IMR-90 (cell line): ENCODE measurements around the gene LINS1. TPM values are rescaled to one million over a fixed set of nuclear protein-coding genes. Genes with fewer than 3 reads are reported as not detected.

Source experiments
- ATAC-seq: fragments of 200-7000 bp; cut with Tn5 transposase; 2 replicates; pipeline ENCODE4 v1.9.1; 2020; ENCODE audit warnings: low read depth, mild to moderate bottlenecking, moderate library complexity
- BruUV-seq: library from RNA; stranded (reverse); fragments of 400-500 nt; replicated peaks from 2 replicates; lab custom pipeline; 2021; lab: Mats Ljungman, UMichigan
- CTCF ChIA-PET: fragments of 300-600 bp; formaldehyde crosslinking; extraction: SDS; loops from one replicate; lab custom pipeline; 2021; ENCODE audit warnings: antibody characterized with exemption; lab: Yijun Ruan, JAX
- POLR2A ChIA-PET: fragments of 300-600 bp; sonication (Branson Sonifier 250); formaldehyde crosslinking; loops from one replicate; lab custom pipeline; 2022; ENCODE audit warnings: antibody characterized with exemption; ENCODE audit not compliant: unreplicated experiment; lab: Charles Lee
- DNase-seq: peaks from one replicate; pipeline ENCODE4 v3.0.0; 2013
- H2AFZ ChIP-seq: replicated peaks from 2 replicates; pipeline ENCODE3; 2013; ENCODE audit warnings: low read length, mild to moderate bottlenecking; ENCODE audit not compliant: poor library complexity
- H2AK5ac ChIP-seq: 2 replicates; pipeline ENCODE4 v1.6.1; 2013; ENCODE audit warnings: low read depth, low read length, inconsistent platforms
- H2AK9ac ChIP-seq: replicated peaks from 2 replicates; pipeline ENCODE3; 2013; ENCODE audit warnings: mild to moderate bottlenecking, low read depth, low read length, moderate library complexity; ENCODE audit not compliant: poor library complexity
- H2BK120ac ChIP-seq: 2 replicates; pipeline ENCODE4 v1.6.1; 2013; ENCODE audit warnings: low read depth, low read length, inconsistent platforms
- H2BK15ac ChIP-seq: 3 replicates; pipeline ENCODE4 v1.6.1; 2013; ENCODE audit warnings: low read depth, low read length, inconsistent platforms
- H2BK20ac ChIP-seq: 2 replicates; pipeline ENCODE4 v1.6.1; 2013; ENCODE audit warnings: low read depth, mild to moderate bottlenecking, inconsistent platforms, low read length, moderate library complexity
- H2BK5ac ChIP-seq: 2 replicates; pipeline ENCODE4 v1.6.1; 2013; ENCODE audit warnings: mild to moderate bottlenecking, low read depth, low read length, inconsistent platforms; ENCODE audit not compliant: poor library complexity, severe bottlenecking
- H3K14ac ChIP-seq: replicated peaks from 2 replicates; pipeline ENCODE4 v1.6.1; 2013; ENCODE audit warnings: low read depth, low read length, inconsistent platforms
- H3K18ac ChIP-seq: 2 replicates; pipeline ENCODE4 v1.6.1; 2013; ENCODE audit warnings: low read depth, low read length, control low read depth
- H3K23ac ChIP-seq: 2 replicates; pipeline ENCODE4 v1.6.1; 2013; ENCODE audit warnings: low read depth, low read length, inconsistent platforms
- H3K27ac ChIP-seq: 2 replicates; pipeline ENCODE4 v1.5.1; 2013; ENCODE audit warnings: mild to moderate bottlenecking, control low read depth, low read length; ENCODE audit not compliant: insufficient read depth
- H3K27me3 ChIP-seq: 2 replicates; pipeline ENCODE4 v1.6.1; 2013; ENCODE audit warnings: low read length; ENCODE audit not compliant: control insufficient read depth, insufficient read depth
- H3K36me3 ChIP-seq: 2 replicates; pipeline ENCODE4 v1.6.1; 2013; ENCODE audit warnings: low read length, mixed read lengths; ENCODE audit not compliant: control insufficient read depth, insufficient read depth
- H3K4ac ChIP-seq: 2 replicates; pipeline ENCODE4 v1.6.1; 2013; ENCODE audit warnings: low read depth, low read length, inconsistent platforms
- H3K4me1 ChIP-seq: 2 replicates; pipeline ENCODE4 v1.6.1; 2013; ENCODE audit warnings: low read length, mixed read lengths; ENCODE audit not compliant: control insufficient read depth, insufficient read depth
- H3K4me2 ChIP-seq: 2 replicates; pipeline ENCODE4 v1.6.1; 2013; ENCODE audit warnings: low read depth, mild to moderate bottlenecking, control low read depth, low read length, moderate library complexity
- H3K4me3 ChIP-seq: 2 replicates; pipeline ENCODE4 v1.5.1; 2013; ENCODE audit warnings: low read depth, mild to moderate bottlenecking, control low read depth, low read length, moderate library complexity; ENCODE audit not compliant: insufficient read depth
- H3K56ac ChIP-seq: 2 replicates; pipeline ENCODE4 v1.6.1; 2013; ENCODE audit warnings: low read length, inconsistent platforms; ENCODE audit not compliant: insufficient read depth; ENCODE audit errors: extremely low read depth
- H3K79me1 ChIP-seq, 2 experiments: 2 replicates each; pipeline ENCODE4 v1.6.1; 2013; ENCODE audit warnings: low read length in 2 of 2, inconsistent platforms in 1 of 2, low read depth in 1 of 2
- H3K9ac ChIP-seq: 2 replicates; pipeline ENCODE4 v1.6.1; 2013; ENCODE audit warnings: low read depth, low read length, control low read depth
- H3K9me1 ChIP-seq: 2 replicates; pipeline ENCODE4 v1.6.1; 2013; ENCODE audit warnings: low read length, inconsistent platforms; ENCODE audit not compliant: insufficient read depth
- H3K9me3 ChIP-seq: 2 replicates; pipeline ENCODE4 v1.6.1; 2013; ENCODE audit warnings: low read length; ENCODE audit not compliant: control insufficient read depth, insufficient read depth
- H4K20me1 ChIP-seq: 2 replicates; pipeline ENCODE4 v1.6.1; 2013; ENCODE audit warnings: low read length, inconsistent platforms; ENCODE audit not compliant: insufficient read depth
- H4K5ac ChIP-seq: 2 replicates; pipeline ENCODE4 v1.6.1; 2013; ENCODE audit warnings: mild to moderate bottlenecking, low read depth, low read length, control low read depth
- H4K8ac ChIP-seq, 2 experiments: 2 replicates each; pipeline ENCODE4 v1.6.1; 2013; ENCODE audit warnings: low read depth in 2 of 2, low read length in 2 of 2, control low read depth in 1 of 2, inconsistent platforms in 1 of 2
- H4K91ac ChIP-seq: 2 replicates; pipeline ENCODE4 v1.6.1; 2013; ENCODE audit warnings: low read depth, low read length, inconsistent platforms; ENCODE audit not compliant: insufficient read depth
- CEBPB ChIP-seq: IDR thresholded peaks from 2 replicates; pipeline ENCODE4 v1.6.1; 2012; ENCODE audit warnings: low read depth, low read length, improper control_type of control experiment
- MAZ ChIP-seq: IDR thresholded peaks from 2 replicates; pipeline ENCODE4 v1.6.1; 2012; ENCODE audit warnings: low read depth, mild to moderate bottlenecking, low read length, improper control_type of control experiment, moderate library complexity, borderline replicate concordance
- MXI1 ChIP-seq: IDR thresholded peaks from 2 replicates; pipeline ENCODE4 v1.6.1; 2012; ENCODE audit warnings: low read depth, mild to moderate bottlenecking, low read length, moderate library complexity, borderline replicate concordance
- POLR2A ChIP-seq: IDR thresholded peaks from 2 replicates; pipeline ENCODE4 v1.6.1; 2012; ENCODE audit warnings: mild to moderate bottlenecking, low read depth, low read length
- WGBS, 2 experiments: methylation state at CpG; one replicate each; pipeline versions ENCODE4 v1.1.5 to v1.1.7; 2013; ENCODE audit warnings: missing lambda C conversion rate in 2 of 2; ENCODE audit not compliant: insufficient read length in 1 of 2; ENCODE audit errors: extremely low coverage in 2 of 2; 5-methylcytosine and 5-hydroxymethylcytosine counted together
- dilution Hi-C: fragments of 300-500 bp; cut with HindIII; formaldehyde crosslinking; loops from one replicate; pipeline ENCODE4 v1.14.3; 2018; ENCODE audit warnings: low sequenced_read_pairs; ENCODE audit not compliant: unreplicated experiment
- in situ Hi-C: fragments of 300-500 bp; cut with MboI; formaldehyde crosslinking; loops from 3 replicates; pipeline ENCODE4 v1.14.3; 2019; ENCODE audit warnings: low sequenced_read_pairs, inconsistent platforms, mixed read lengths
- intact Hi-C: fragments of 100-400 bp; cut with micrococcal nuclease; formaldehyde crosslinking; loops from 2 replicates; pipeline ENCODE4 v1.10.0; 2022
- polyA plus RNA-seq, 3 experiments: library from polyadenylated mRNA; depleted of rRNA; stranded (reverse); fragments of >200 nt; gene quantifications; 2 replicates each; pipeline ENCODE4 v1.2.3, GENCODE V29; 2012; ENCODE audit warnings: low replicate concordance in 1 of 3
- total RNA-seq: library from RNA; depleted of rRNA; stranded (reverse); fragments of >200 nt; gene quantifications from 2 replicates; pipeline ENCODE4 v1.2.3, GENCODE V29; 2012

Gene LINS1
- total and polyA plus RNA-seq, 2 of the 4 experiments (the other 2 are of a cell fraction): 6.9 to 10.6 TPM

DNA sequence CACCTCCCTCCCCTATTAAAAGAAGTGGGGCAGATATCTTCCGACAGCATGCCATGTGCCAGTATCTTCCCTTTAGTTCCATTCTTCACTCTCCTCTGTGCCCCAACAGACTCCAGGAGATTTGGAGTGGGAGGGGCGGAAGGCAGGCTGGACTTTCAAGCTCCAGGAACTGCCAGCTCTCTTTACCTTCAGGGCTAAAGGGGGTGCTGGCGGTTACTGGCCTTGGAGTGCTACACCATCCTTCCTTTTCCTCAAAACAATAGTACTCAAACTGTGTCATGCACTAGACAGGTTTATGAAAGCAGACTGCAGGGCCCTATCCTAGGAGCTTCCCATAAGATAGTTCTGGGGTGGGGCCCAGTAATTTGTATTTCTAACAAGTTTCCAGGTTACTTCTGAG lies 6.0 kb downstream of the LINS1 start:
- in situ Hi-C loops: loop anchor here (25.0 kb wide), 1 partner anchor 1334 kb away; the partner anchor contains the start of gene LRRC28
- DNase-seq (no peak), ATAC-seq (no peak)
- CTCF ChIA-PET: no interaction called here
- no peak overlapping the region for H2BK15ac ChIP-seq
- no peak overlapping the region for H2BK120ac ChIP-seq
- H3K56ac ChIP-seq: no peak overlapping the region
- H3K4ac ChIP-seq: no peak overlapping the region
- peaks cover 35% of the 10 kb centered on the region; the same call in 1 of the 2 replicates for H4K20me1 ChIP-seq
- H3K27me3 ChIP-seq: no peaks in the 10 kb centered on the region
- H2BK5ac ChIP-seq: no peak overlapping the region
- no peak overlapping the region for H4K91ac ChIP-seq
- no peak overlapping the region for H2AFZ ChIP-seq
- H3K4me3 ChIP-seq: no peak overlapping the region
- no peak overlapping the region for H3K14ac ChIP-seq
- WGBS, 2 experiments: no CpG with 5 or more reads among the region's 3 CpGs
- H3K27ac ChIP-seq: no peak overlapping the region
- no peak overlapping the region for H3K4me2 ChIP-seq
- no peak overlapping the region for H4K8ac ChIP-seq
- no peak overlapping the region for H4K5ac ChIP-seq
- POLR2A ChIA-PET: no interaction called here
- H3K36me3 ChIP-seq: no peaks in the 10 kb centered on the region
- no peak overlapping the region for H2AK9ac ChIP-seq
- H3K9ac ChIP-seq: no peak overlapping the region
- dilution Hi-C loops: no loop called here
- intact Hi-C loops: no loop called here
- TF ChIP-seq MXI1: no peak
- no peak for TF ChIP-seq POLR2A
- TF ChIP-seq CEBPB: no peak
- TF ChIP-seq MAZ: no peak
- H3K18ac ChIP-seq: no peak overlapping the region
- peaks cover 15 to 55% of the 10 kb centered on the region in 2 experiments; a peak in 3 of 4 replicates for H3K79me1 ChIP-seq
- no TSS peak for BruUV-seq
- peaks cover 3% of the 10 kb centered on the region; the same call in 1 of the 2 replicates for H3K9me1 ChIP-seq
- no peak overlapping the region for H3K23ac ChIP-seq
- peaks cover 2% of the 10 kb centered on the region; the same call in 1 of the 2 replicates for H3K4me1 ChIP-seq
- H2BK20ac ChIP-seq: no peak overlapping the region
- H2AK5ac ChIP-seq: no peak overlapping the region
- H3K9me3 ChIP-seq: no peaks in the 10 kb centered on the region
